H9 (cell line): ENCODE results near the gene CCDC102A. TPM values are rescaled to one million over a fixed set of nuclear protein-coding genes. Genes with fewer than 3 reads are reported as not detected.

Source experiments
- DNase-seq: peaks from one replicate; pipeline ENCODE4 v3.0.0-alpha.2; 2017
- H2AFZ ChIP-seq: one replicate; pipeline ENCODE4 v1.6.1; 2013; ENCODE audit warnings: mild to moderate bottlenecking, low read length, control low read depth, moderate library complexity
- H2AK5ac ChIP-seq: 2 replicates; pipeline ENCODE4 v1.6.1; 2013; ENCODE audit warnings: low read length, control low read depth, mixed read lengths; ENCODE audit not compliant: insufficient read length
- H2BK120ac ChIP-seq: one replicate; pipeline ENCODE4 v1.6.1; 2013; ENCODE audit warnings: low read depth, mild to moderate bottlenecking, low read length, control low read depth, inconsistent platforms; ENCODE audit not compliant: poor library complexity, severe bottlenecking
- H2BK12ac ChIP-seq: 2 replicates; pipeline ENCODE4 v1.6.1; 2013; ENCODE audit warnings: low read length, control low read depth, mixed read lengths, low read depth; ENCODE audit not compliant: insufficient read length
- H2BK15ac ChIP-seq: 2 replicates; pipeline ENCODE4 v1.6.1; 2013; ENCODE audit warnings: low read depth, low read length, control low read depth
- H2BK20ac ChIP-seq: one replicate; pipeline ENCODE4 v1.6.1; 2013; ENCODE audit warnings: low read depth, mild to moderate bottlenecking, low read length, control low read depth, inconsistent platforms; ENCODE audit not compliant: poor library complexity, severe bottlenecking
- H2BK5ac ChIP-seq: 2 replicates; pipeline ENCODE4 v1.6.1; 2013; ENCODE audit warnings: low read length, control low read depth, mixed read lengths; ENCODE audit not compliant: insufficient read length
- H3K14ac ChIP-seq: 2 replicates; pipeline ENCODE4 v1.6.1; 2013; ENCODE audit warnings: low read length, control low read depth; ENCODE audit not compliant: insufficient read depth
- H3K18ac ChIP-seq: 2 replicates; pipeline ENCODE4 v1.6.1; 2013; ENCODE audit warnings: low read depth, mild to moderate bottlenecking, mixed read lengths, low read length, control low read depth; ENCODE audit not compliant: insufficient read length
- H3K23ac ChIP-seq: 2 replicates; pipeline ENCODE4 v1.6.1; 2013; ENCODE audit warnings: low read length, control low read depth, mixed read lengths, low read depth; ENCODE audit not compliant: insufficient read length
- H3K23me2 ChIP-seq: 2 replicates; pipeline ENCODE4 v1.6.1; 2013; ENCODE audit warnings: low read depth, mild to moderate bottlenecking, mixed read lengths, low read length, control low read depth; ENCODE audit not compliant: insufficient read length, poor library complexity, severe bottlenecking
- H3K27ac ChIP-seq: 2 replicates; pipeline ENCODE4 v1.5.1; 2013; ENCODE audit warnings: low read length, control low read depth, mixed read lengths, low read depth; ENCODE audit not compliant: insufficient read length
- H3K27me3 ChIP-seq: 2 replicates; pipeline ENCODE4 v1.6.1; 2013; ENCODE audit warnings: low read length, control low read depth, inconsistent platforms; ENCODE audit not compliant: insufficient read depth
- H3K4ac ChIP-seq: 2 replicates; pipeline ENCODE4 v1.6.1; 2013; ENCODE audit warnings: low read depth, mild to moderate bottlenecking, control low read depth, inconsistent platforms, low read length, moderate library complexity
- H3K4me1 ChIP-seq: 2 replicates; pipeline ENCODE4 v1.6.1; 2013; ENCODE audit warnings: low read length, control low read depth, inconsistent platforms; ENCODE audit not compliant: insufficient read depth
- H3K4me2 ChIP-seq: 2 replicates; pipeline ENCODE4 v1.6.1; 2013; ENCODE audit warnings: low read length, control low read depth, mixed read lengths; ENCODE audit not compliant: insufficient read length, insufficient read depth
- H3K56ac ChIP-seq: 2 replicates; pipeline ENCODE4 v1.6.1; 2013; ENCODE audit warnings: low read depth, mild to moderate bottlenecking, mixed read lengths, low read length, control low read depth; ENCODE audit not compliant: insufficient read length
- H3K79me1 ChIP-seq: 2 replicates; pipeline ENCODE4 v1.6.1; 2013; ENCODE audit warnings: low read depth, mild to moderate bottlenecking, moderate library complexity, low read length, control low read depth, inconsistent platforms; ENCODE audit not compliant: insufficient read depth, poor library complexity, severe bottlenecking
- H3K79me2 ChIP-seq: 2 replicates; pipeline ENCODE4 v1.6.1; 2013; ENCODE audit warnings: low read length, control low read depth, inconsistent platforms; ENCODE audit not compliant: insufficient read depth
- H3K9ac ChIP-seq: 2 replicates; pipeline ENCODE4 v1.6.1; 2013; ENCODE audit warnings: low read length, control low read depth, mixed read lengths; ENCODE audit not compliant: insufficient read length; ENCODE audit errors: extremely low read depth
- H3K9me3 ChIP-seq: one replicate; pipeline ENCODE4 v1.6.1; 2013; ENCODE audit warnings: low read depth, low read length, inconsistent platforms; ENCODE audit not compliant: control insufficient read depth
- H3T11ph ChIP-seq: one replicate; pipeline ENCODE4 v1.6.1; 2013; ENCODE audit warnings: mild to moderate bottlenecking, low read length, control low read depth, inconsistent platforms
- H4K20me1 ChIP-seq: one replicate; pipeline ENCODE4 v1.6.1; 2013; ENCODE audit not compliant: control insufficient read depth, insufficient read length, insufficient read depth
- H4K5ac ChIP-seq: 2 replicates; pipeline ENCODE4 v1.6.1; 2013; ENCODE audit warnings: low read depth, mild to moderate bottlenecking, mixed read lengths, low read length, control low read depth; ENCODE audit not compliant: insufficient read length
- H4K8ac ChIP-seq: replicated peaks from 2 replicates; pipeline ENCODE4 v1.6.1; 2013; ENCODE audit warnings: low read length, control low read depth, mixed read lengths, low read depth; ENCODE audit not compliant: insufficient read length
- H4K91ac ChIP-seq: 2 replicates; pipeline ENCODE4 v1.6.1; 2013; ENCODE audit warnings: low read depth, mild to moderate bottlenecking, moderate library complexity, mixed read lengths, low read length, control low read depth; ENCODE audit not compliant: insufficient read length
- H3K27ac Mint-ChIP-seq, 3 experiments: 2 replicates in 2 of 3; 3 replicates in 1 of 3; pipeline ENCODE4 v1.8.0; 2020 to 2021; ENCODE audit warnings: mixed read lengths in 3 of 3, mild to moderate bottlenecking in 1 of 3, moderate library complexity in 1 of 3
- H3K27me3 Mint-ChIP-seq: 2 replicates; pipeline ENCODE4 v1.8.0; 2021; ENCODE audit warnings: low read depth, mild to moderate bottlenecking, moderate library complexity, mixed read lengths
- H3K36me3 Mint-ChIP-seq, 3 experiments: 2 replicates in 2 of 3; 3 replicates in 1 of 3; pipeline ENCODE4 v1.8.0; 2020 to 2021; ENCODE audit warnings: low read depth in 3 of 3, mixed read lengths in 3 of 3; ENCODE audit not compliant: insufficient read depth in 1 of 3
- H3K4me1 Mint-ChIP-seq, 2 experiments: 2 replicates each; pipeline ENCODE4 v1.8.0; 2020; ENCODE audit warnings: mixed read lengths in 2 of 2
- H3K4me3 Mint-ChIP-seq, 2 experiments: 2 replicates in 1 of 2; 3 replicates in 1 of 2; pipeline ENCODE4 v1.8.0; 2020 to 2021; ENCODE audit warnings: mild to moderate bottlenecking in 2 of 2, mixed read lengths in 2 of 2, moderate library complexity in 1 of 2
- H3K9me3 Mint-ChIP-seq, 2 experiments: 2 replicates in 1 of 2; 3 replicates in 1 of 2; pipeline ENCODE4 v1.8.0; 2020; ENCODE audit warnings: mild to moderate bottlenecking in 2 of 2, mixed read lengths in 2 of 2, moderate library complexity in 1 of 2
- CTCF ChIP-seq: fragments of 200-600 bp; sonication (generic); conservative IDR thresholded peaks from 3 replicates; pipeline ENCODE4 v1.8.0; 2021; ENCODE audit warnings: antibody characterized with exemption, mild to moderate bottlenecking
- WGBS: extraction: QIAGEN DNeasy Blood & Tissue Kit; methylation state at CpG from one replicate; pipeline ENCODE4 v1.1.7; 2013; ENCODE audit warnings: missing lambda C conversion rate, low lambda C conversion rate, mixed read lengths; ENCODE audit not compliant: insufficient read length; ENCODE audit errors: extremely low coverage; 5-methylcytosine and 5-hydroxymethylcytosine counted together
- total RNA-seq: library from RNA; stranded (reverse); gene quantifications from 2 replicates; pipeline ENCODE4 v1.2.1, GENCODE V29; 2021

The CCDC102A gene
- total RNA-seq, 1 experiment from 2014 or later = 8.2 TPM

GRCh38 chr16:57508035-57508425 is 28.3 kb downstream of the CCDC102A start:
- no peak overlapping the region for H2AFZ ChIP-seq
- H4K91ac ChIP-seq = no peak overlapping the region
- DNase-seq = no peak
- Mint-ChIP-seq H3K4me3 (no peak overlapping the region), H3K4me1 (peaks cover 14 to 24% of the 10 kb centered on the region in 2 experiments), H3K27me3 (peaks cover 6% of the 10 kb centered on the region), H3K36me3 (peaks cover 0 to 2% (median 0%) of the 10 kb centered on the region in 3 experiments; a peak in 1 of 7 replicates), H3K27ac (no peak overlapping the region), H3K9me3 (no peaks in the 10 kb centered on the region)
- no peak overlapping the region for H2BK120ac ChIP-seq
- no peak overlapping the region for H3K56ac ChIP-seq
- H3K27me3 ChIP-seq = no peaks in the 10 kb centered on the region
- H4K8ac ChIP-seq = no peak overlapping the region
- WGBS = no CpG with 5 or more reads among the region's 3 CpGs
- no peak overlapping the region for H3K9ac ChIP-seq
- TF ChIP-seq CTCF = no peak
- no peaks in the 10 kb centered on the region for H3K79me2 ChIP-seq
- H3K14ac ChIP-seq = no peak overlapping the region
- no peaks in the 10 kb centered on the region for H4K20me1 ChIP-seq
- no peaks in the 10 kb centered on the region for H3K9me3 ChIP-seq
- no peak overlapping the region for H3T11ph ChIP-seq
- H3K18ac ChIP-seq = no peak overlapping the region
- no peaks in the 10 kb centered on the region for H3K79me1 ChIP-seq
- H3K4me2 ChIP-seq = no peak overlapping the region
- H3K4ac ChIP-seq = no peak overlapping the region
- no peak overlapping the region for H2AK5ac ChIP-seq
- H3K23ac ChIP-seq = no peak overlapping the region
- H3K4me1 ChIP-seq = no peaks in the 10 kb centered on the region
- no peak overlapping the region for H2BK12ac ChIP-seq
- no peak overlapping the region for H2BK15ac ChIP-seq
- H4K5ac ChIP-seq = no peak overlapping the region
- H2BK5ac ChIP-seq = no peak overlapping the region
- no peak overlapping the region for H3K27ac ChIP-seq
- H3K23me2 ChIP-seq = no peaks in the 10 kb centered on the region
- no peak overlapping the region for H2BK20ac ChIP-seq
